PFSK-1 (cell line): ENCODE measurements around the gene STK24.

Source experiments
- FOXP2 ChIP-seq: optimal IDR thresholded peaks from 2 replicates; pipeline ENCODE3; 2011; ENCODE audit warnings: borderline replicate concordance, control low read depth, inconsistent platforms; ENCODE audit not compliant: insufficient read depth; ENCODE audit errors: extremely low read length, extremely low read depth
- POLR2AphosphoS5 ChIP-seq: IDR thresholded peaks from 2 replicates; pipeline ENCODE4 v1.6.1; 2012; ENCODE audit warnings: low read depth, mild to moderate bottlenecking, control low read depth, low read length, moderate library complexity
- REST ChIP-seq, 2 experiments: IDR thresholded peaks; 2 replicates each; pipeline versions ENCODE4 v1.6.1 to v1.8.0; 2011 to 2012; ENCODE audit warnings: low read depth in 2 of 2, low read length in 2 of 2, control low read depth in 1 of 2, inconsistent platforms in 1 of 2, mild to moderate bottlenecking in 1 of 2, moderate library complexity in 1 of 2; ENCODE audit not compliant: insufficient read depth in 1 of 2
- SIN3A ChIP-seq: IDR thresholded peaks from 2 replicates; pipeline ENCODE4 v1.6.1; 2012; ENCODE audit warnings: mild to moderate bottlenecking, low read length, moderate library complexity, borderline replicate concordance; ENCODE audit not compliant: insufficient read depth
- TAF1 ChIP-seq: IDR thresholded peaks from 2 replicates; pipeline ENCODE4 v1.6.1; 2012; ENCODE audit warnings: low read length, control low read depth, borderline replicate concordance; ENCODE audit not compliant: insufficient read depth

STK24 gene

GRCh38 chr13:98506728-98507230 is 70.1 kb downstream of the STK24 start:
- TF ChIP-seq POLR2AphosphoS5 (no peak), REST (IDR thresholded peaks at IDR 0.05; ENCODE audit: insufficient read depth in 1 of 2, low read depth in 2 of 2, low read length in 2 of 2) (no peak), FOXP2 (no peak), SIN3A (no peak), TAF1 (no peak)

GRCh38 chr13:98506322-98506721 is 70.6 kb downstream of the STK24 start:
- no peak for TF ChIP-seq TAF1
- no peak for TF ChIP-seq FOXP2
- TF ChIP-seq SIN3A = no peak
- no peak for TF ChIP-seq POLR2AphosphoS5
- no peak for TF ChIP-seq REST (IDR thresholded peaks at IDR 0.05; ENCODE audit: insufficient read depth in 1 of 2, low read depth in 2 of 2, low read length in 2 of 2)

- TF ChIP-seq POLR2AphosphoS5 (no peak), SIN3A (no peak), FOXP2 (no peak), TAF1 (no peak), REST (IDR thresholded peaks at IDR 0.05; ENCODE audit: insufficient read depth in 1 of 2, low read depth in 2 of 2, low read length in 2 of 2) (no peak)
These were observed 71.7 kb downstream of the STK24 start for GRCh38 chr13:98505217-98505616.

- TF ChIP-seq FOXP2 = no peak
- no peak for TF ChIP-seq POLR2AphosphoS5
- TF ChIP-seq REST (IDR thresholded peaks at IDR 0.05; ENCODE audit: insufficient read depth in 1 of 2, low read depth in 2 of 2, low read length in 2 of 2) = no peak
- TF ChIP-seq TAF1 = no peak
- no peak for TF ChIP-seq SIN3A
These were observed 72.4 kb downstream of the STK24 start for GRCh38 chr13:98504371-98504963.

- no peak for TF ChIP-seq SIN3A
- no peak for TF ChIP-seq POLR2AphosphoS5
- no peak for TF ChIP-seq TAF1
- no peak for TF ChIP-seq REST (IDR thresholded peaks at IDR 0.05; ENCODE audit: insufficient read depth in 1 of 2, low read depth in 2 of 2, low read length in 2 of 2)
- TF ChIP-seq FOXP2 = no peak
These were observed 72.9 kb downstream of the STK24 start for GRCh38 chr13:98504029-98504351.
